IPS-20b (cell line): ENCODE results near the gene CAMK2A.
A peak's percentile ranks its signal among the peaks of the same experiment; 100 is the strongest.

Experiments
- H3K27ac ChIP-seq: one replicate; pipeline ENCODE4 v1.5.1; 2013; ENCODE audit warnings: low read length
- H3K27me3 ChIP-seq: 2 replicates; pipeline ENCODE4 v1.6.1; 2013; ENCODE audit warnings: mild to moderate bottlenecking, low read length, inconsistent platforms; ENCODE audit not compliant: insufficient read depth
- H3K36me3 ChIP-seq: 2 replicates; pipeline ENCODE4 v1.6.1; 2013; ENCODE audit warnings: low read depth, mild to moderate bottlenecking, inconsistent platforms, low read length, moderate library complexity; ENCODE audit not compliant: insufficient read depth
- H3K4me1 ChIP-seq: 2 replicates; pipeline ENCODE4 v1.6.1; 2013; ENCODE audit warnings: mild to moderate bottlenecking, control low read depth, inconsistent platforms, low read length, moderate library complexity; ENCODE audit not compliant: insufficient read depth
- H3K4me3 ChIP-seq: 2 replicates; pipeline ENCODE4 v1.5.1; 2013; ENCODE audit warnings: mild to moderate bottlenecking, low read length, inconsistent platforms
- H3K9ac ChIP-seq: 2 replicates; pipeline ENCODE4 v1.6.1; 2013; ENCODE audit warnings: low read depth, mild to moderate bottlenecking, inconsistent platforms, low read length, moderate library complexity
- H3K9me3 ChIP-seq: 2 replicates; pipeline ENCODE4 v1.6.1; 2013; ENCODE audit warnings: mild to moderate bottlenecking, low read depth, low read length, inconsistent platforms; ENCODE audit not compliant: insufficient read depth

The CAMK2A gene

DNA sequence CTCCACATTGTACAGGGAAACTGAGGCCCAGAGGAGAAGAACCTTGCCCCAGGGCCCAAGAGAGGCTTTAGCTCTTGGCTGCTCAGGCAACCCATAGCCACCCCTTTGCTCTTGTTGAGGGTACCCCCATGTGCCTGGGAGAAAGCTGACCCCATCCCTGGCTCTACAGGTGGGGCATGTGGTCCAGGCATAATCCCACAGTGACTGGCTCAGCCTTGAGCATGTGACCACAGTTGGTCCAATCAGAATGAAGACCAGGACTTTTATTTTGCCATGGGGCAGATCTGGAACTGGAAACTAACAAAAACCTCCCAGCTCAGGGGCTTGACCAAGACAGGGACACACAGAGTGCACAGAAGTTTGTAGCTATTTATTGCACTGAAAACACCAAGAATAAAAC is 70.4 kb downstream of the CAMK2A start:
- Histone ChIP-seq H3K9ac (no peak overlapping the region), H3K4me3 (no peak overlapping the region), H3K27me3 (peaks cover 19% of the 10 kb centered on the region), H3K27ac (no peak overlapping the region), H3K4me1 (no peaks in the 10 kb centered on the region), H3K36me3 (no peaks in the 10 kb centered on the region), H3K9me3 (no peaks in the 10 kb centered on the region)

DNA sequence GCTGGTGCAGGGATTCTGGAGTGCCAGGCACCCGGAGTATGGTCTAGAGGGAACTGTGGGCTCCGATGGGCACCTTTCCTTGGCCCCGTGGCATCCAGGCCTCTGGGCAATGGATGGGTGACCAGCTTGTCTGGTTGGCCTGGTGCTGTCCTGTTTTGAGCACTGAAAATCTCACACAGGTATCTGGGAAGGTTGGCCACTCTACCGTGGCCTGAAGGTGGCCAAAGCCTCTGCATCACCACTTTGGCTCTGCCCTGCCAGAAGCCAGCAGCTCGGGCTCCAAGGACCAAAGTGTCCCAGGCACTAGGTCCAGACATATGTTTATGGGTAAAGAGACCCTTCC is 70.9 kb downstream of the CAMK2A start:
- Histone ChIP-seq H3K9me3 (no peaks in the 10 kb centered on the region), H3K4me3 (no peak overlapping the region), H3K27ac (no peak overlapping the region), H3K36me3 (no peaks in the 10 kb centered on the region), H3K9ac (no peak overlapping the region), H3K27me3 (peaks cover 19% of the 10 kb centered on the region), H3K4me1 (no peaks in the 10 kb centered on the region)

DNA sequence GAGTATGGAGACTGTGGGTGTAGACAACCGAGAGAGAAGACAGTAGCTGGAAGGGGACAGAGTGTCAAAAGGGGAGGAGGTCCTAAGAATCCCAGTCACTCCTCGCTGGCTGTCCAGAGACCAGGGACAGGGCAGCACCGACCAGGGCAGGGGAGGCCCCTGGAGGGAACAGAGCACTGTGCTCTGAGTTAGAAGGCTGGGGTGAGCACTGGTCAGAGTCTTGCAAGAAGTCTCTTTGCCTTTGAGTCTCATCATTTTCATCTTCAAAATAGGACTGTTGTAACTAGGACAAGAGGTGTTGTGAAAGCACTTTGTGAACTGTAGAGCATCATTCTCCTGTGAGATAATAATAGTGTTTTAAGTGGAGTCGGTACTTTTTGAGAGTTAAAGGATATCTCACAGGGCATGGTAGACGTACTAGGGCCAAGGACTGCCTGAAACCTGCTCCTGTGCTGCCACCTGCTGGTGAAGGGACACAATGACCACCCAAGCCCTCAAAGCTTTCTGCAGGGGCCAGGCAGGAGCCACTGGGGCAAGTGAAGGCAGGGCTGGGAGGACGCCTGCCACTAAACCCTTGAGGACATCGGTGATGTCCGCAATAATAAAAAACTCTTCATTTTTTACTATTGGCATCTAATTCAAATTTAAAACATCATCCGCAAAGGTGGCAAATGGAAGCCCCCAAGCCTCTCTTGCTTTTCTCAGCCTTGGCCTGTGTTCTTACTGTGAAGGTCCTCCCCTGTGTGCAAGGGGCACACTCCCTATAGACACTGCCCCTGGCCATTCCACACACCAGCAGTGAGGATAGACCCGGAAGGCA is 71.5 kb downstream of the CAMK2A start:
- peaks cover 19% of the 10 kb centered on the region for H3K27me3 ChIP-seq
- H3K27ac ChIP-seq = no peak overlapping the region
- H3K4me1 ChIP-seq = no peaks in the 10 kb centered on the region
- H3K36me3 ChIP-seq = no peaks in the 10 kb centered on the region
- no peaks in the 10 kb centered on the region for H3K9me3 ChIP-seq
- no peak overlapping the region for H3K9ac ChIP-seq
- H3K4me3 ChIP-seq = no peak overlapping the region

DNA sequence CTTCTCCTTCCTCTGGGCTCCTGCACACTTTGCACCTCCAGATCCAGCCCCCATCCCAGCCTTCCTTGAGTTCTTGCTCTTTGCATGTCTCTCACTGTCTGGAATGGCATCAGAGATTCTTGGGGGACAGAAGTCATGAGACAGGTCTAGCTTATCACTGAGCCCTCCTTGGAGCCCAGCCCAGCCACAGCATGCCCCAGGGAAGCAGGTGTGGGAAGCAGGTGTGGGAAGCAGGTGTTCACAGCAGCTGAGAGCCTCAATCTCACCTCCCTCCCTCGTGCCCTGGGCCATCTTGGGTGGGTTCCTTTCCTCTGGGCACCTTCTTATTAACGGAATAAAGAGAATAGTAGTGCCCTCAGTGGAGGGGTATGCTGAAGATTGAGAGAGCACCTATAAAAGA is 72.5 kb downstream of the CAMK2A start:
- H3K36me3 ChIP-seq = no peaks in the 10 kb centered on the region
- H3K9me3 ChIP-seq = no peaks in the 10 kb centered on the region
- no peak overlapping the region for H3K27ac ChIP-seq
- H3K27me3 ChIP-seq = peaks cover 24% of the 10 kb centered on the region
- peaks cover 1% of the 10 kb centered on the region for H3K4me1 ChIP-seq
- H3K9ac ChIP-seq = no peak overlapping the region
- no peak overlapping the region for H3K4me3 ChIP-seq

DNA sequence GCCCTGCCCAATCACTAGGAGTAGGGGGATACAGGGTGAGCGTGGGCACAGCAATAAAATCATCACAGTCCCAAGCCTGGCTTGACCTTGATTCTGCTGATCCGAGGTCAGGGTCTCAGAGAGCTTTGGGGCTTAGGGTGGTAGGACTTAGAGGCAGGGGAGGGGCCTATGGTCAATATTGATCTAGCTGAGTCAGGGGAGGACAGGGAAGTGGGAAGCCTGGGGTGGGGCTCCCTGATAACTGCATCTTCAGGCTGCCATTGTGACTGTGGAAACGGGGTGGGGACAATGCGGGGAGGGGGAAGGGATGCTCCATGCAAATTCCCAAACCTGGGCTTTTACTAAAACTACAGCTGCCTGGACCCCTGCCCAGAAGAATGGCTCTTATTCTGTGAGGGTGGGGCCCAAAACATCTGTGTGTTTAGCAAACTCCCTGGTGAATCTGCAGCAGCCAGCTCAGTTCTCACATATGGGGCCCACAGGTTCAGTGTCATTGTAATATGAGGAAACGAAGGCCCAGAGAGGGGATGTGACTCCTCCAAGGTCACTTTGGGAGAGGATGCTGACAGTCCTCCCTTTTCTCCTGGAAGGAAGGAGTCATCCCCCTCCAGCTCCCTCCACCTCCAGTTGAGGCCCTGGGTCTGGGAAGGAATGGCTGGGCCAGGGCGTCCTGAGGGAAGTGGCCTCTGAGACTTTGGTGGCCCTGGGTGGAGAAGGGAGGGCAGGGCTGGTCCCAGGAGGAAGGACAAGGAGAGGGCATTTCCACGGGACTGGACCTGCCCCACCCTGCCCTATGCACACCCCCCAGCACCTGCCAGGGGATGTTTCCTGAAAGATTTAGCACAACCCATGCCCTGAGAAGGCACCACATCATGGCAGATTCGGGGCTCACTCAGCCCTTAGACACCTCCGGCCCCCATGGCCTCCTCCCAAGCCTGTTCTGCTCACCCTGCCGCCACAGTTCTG is 73.3 kb downstream of the CAMK2A start:
- Histone ChIP-seq H3K36me3 (no peaks in the 10 kb centered on the region), H3K9me3 (no peaks in the 10 kb centered on the region), H3K27ac (no peak overlapping the region), H3K4me1 (peaks cover 7% of the 10 kb centered on the region), H3K9ac (no peak overlapping the region), H3K27me3 (peaks cover 27% of the 10 kb centered on the region), H3K4me3 (no peak overlapping the region)

DNA sequence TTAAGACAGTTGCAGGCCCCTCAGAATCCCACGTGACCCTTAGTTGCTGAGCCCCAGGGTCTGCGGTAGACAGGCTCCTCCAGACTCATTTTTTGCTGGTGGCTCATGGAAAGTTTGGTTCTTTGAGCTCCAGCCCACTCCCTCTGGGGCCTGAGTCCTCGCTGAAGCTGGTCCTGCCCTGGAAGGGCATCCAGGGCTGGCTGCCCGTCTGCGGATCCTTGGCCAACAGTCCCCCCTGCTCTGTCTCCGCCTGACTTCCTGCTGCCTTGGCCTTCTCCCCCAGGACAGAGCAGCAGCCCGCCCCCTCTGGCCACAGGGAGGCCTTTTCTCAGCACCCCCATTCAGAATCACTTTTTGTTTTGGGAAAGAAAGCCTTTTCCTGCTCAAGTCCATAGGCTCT is 75.3 kb downstream of the CAMK2A start:
- Histone ChIP-seq H3K4me3 (no peak overlapping the region), H3K27me3 (peaks cover 39% of the 10 kb centered on the region), H3K9ac (no peak overlapping the region), H3K36me3 (no peaks in the 10 kb centered on the region), H3K4me1 (peaks cover 19% of the 10 kb centered on the region), H3K9me3 (no peaks in the 10 kb centered on the region), H3K27ac (no peak overlapping the region)

DNA sequence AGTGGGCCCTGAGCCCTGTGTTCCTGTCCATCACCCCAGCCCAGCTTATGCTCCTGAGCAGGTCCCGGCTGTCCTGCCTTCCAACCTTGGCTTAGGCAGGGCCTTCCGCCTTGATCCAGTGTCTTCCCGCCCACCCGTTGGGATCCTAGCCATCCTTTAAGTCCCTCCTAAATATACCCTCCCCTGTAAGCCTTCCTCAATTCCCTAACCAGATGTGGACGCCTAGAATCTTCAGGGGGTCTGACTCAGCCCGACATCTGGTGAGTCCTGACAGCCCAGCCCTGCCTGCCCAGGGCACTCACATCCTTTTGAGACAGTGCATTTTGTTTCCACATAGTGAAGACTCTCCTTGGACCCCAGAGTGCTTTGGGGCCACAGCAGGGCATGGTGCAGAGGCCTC is 76.0 kb downstream of the CAMK2A start:
- Histone ChIP-seq H3K36me3 (no peaks in the 10 kb centered on the region), H3K27ac (no peak overlapping the region), H3K4me3 (no peak overlapping the region), H3K9me3 (no peaks in the 10 kb centered on the region), H3K27me3 (peaks cover 43% of the 10 kb centered on the region), H3K9ac (no peak overlapping the region), H3K4me1 (peaks cover 23% of the 10 kb centered on the region)

DNA sequence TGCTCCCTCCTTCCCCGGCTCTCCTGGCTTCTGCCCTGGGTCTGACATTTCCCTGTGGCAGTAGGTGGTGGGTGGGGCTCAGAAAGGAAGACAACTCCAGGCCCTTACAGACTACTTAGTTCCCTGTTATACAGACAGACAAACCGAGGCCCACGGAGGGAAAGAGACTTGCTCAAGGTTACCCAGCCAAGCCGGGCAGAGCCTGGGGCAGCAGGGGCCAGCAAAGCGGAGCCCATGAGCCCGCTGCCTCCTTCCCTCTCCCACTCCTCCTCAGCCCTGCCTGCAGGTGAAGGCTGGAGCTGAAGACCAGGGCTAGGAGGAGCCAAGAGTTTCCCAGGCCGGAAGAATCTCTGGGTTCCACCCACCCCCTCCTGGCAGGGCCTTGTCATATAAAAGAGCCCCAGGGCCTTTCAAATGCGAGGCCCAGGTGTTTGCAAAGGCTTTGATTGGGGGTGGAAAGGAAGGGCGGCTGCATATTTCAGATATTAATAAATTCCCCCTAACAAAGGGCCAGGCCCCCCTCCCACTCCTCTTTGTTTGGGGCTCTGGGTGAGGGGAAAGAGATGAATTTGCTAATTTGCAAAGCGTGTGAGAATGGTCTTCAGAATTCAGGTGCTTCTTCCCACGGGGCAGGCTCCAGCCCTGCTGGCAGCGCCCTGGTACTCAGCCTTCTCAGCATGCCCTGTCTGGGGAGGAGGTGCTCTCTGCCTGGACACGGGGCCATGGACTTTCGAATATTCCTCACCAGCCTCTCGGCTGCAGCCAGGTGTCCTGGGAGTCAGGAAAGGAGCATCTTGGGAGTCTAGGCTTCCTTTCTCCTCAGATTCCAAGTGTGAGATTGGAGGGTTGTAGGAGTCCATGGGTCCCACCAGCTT is 78.2 kb downstream of the CAMK2A start:
- Histone ChIP-seq H3K27me3 (peaks cover 30% of the 10 kb centered on the region), H3K9ac (no peak overlapping the region), H3K4me3 (peak overlapping the region; percentile 25; the same call in 1 of the 2 replicates), H3K4me1 (peaks cover 23% of the 10 kb centered on the region), H3K36me3 (no peaks in the 10 kb centered on the region), H3K27ac (no peak overlapping the region), H3K9me3 (no peaks in the 10 kb centered on the region)

DNA sequence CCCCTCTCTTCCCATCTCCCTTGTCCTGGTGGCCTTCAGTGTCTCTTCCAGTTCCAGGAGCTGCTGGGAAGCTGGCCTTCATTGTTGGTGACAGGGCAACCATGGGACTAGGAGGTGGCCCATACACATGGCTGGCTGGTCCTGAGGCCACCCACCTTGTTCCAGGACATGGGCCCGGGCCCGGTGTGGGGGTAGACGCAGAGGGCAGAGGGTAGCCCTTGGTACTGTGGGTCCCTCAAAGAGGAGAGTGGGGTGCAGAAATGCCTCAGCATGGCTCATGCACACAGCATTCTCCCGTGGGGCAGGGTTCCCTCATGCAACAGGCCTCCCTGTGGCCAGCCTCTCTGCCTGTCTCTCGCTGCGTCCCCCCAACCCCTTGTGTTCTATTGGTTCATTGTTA is 78.9 kb downstream of the CAMK2A start:
- Histone ChIP-seq H3K9ac (no peak overlapping the region), H3K27ac (no peak overlapping the region), H3K36me3 (no peaks in the 10 kb centered on the region), H3K4me3 (peak overlapping the region; percentile 3; the same call in 1 of the 2 replicates), H3K9me3 (no peaks in the 10 kb centered on the region), H3K4me1 (peaks cover 23% of the 10 kb centered on the region), H3K27me3 (peaks cover 30% of the 10 kb centered on the region)

DNA sequence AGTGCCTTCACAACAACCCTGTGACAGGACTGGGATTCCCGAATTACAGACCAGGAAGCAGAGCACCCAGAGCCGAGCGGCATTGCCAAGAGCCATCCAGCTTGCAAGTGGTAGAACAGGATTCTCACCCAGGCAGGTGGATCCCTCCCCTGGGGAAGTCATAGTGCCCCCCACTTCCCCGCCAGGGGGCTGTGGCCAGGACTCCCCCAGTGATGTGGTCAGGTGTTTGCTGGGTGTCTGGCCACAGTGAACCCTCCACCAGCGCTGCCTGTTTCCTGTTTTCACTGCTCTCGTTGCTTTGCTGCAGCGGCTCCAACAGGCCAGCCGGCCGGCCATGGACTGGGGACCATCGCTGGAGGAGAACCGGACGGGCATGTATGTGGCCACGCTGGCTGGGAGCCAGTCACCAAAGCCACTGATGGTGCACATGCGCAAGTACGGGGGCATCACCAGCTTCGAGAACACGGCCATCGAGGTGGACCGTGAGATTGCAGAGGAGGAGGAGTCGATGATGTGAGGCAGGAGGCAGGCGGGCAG is 80.4 kb downstream of the CAMK2A start:
- Histone ChIP-seq H3K9ac (peak overlapping the region; percentile 53; the same call in 1 of the 2 replicates), H3K27me3 (peaks cover 24% of the 10 kb centered on the region; the same call in 1 of the 2 replicates), H3K36me3 (no peaks in the 10 kb centered on the region), H3K27ac (no peak overlapping the region), H3K4me1 (peaks cover 23% of the 10 kb centered on the region), H3K4me3 (no peak overlapping the region), H3K9me3 (no peaks in the 10 kb centered on the region)
